AG09319 (cell line): ENCODE results near the gene PAM.

Experiments used
- DNase-seq: peaks from one replicate; pipeline ENCODE4 v3.0.0-alpha.2; 2010; ENCODE audit warnings: low read depth; ENCODE audit errors: extremely low read depth
- TF ChIP-seq, protein P1 (sequence below): IDR thresholded peaks from 2 replicates; pipeline ENCODE4 v1.5.1; 2011; ENCODE audit warnings: low read depth, mild to moderate bottlenecking, inconsistent platforms, low read length, moderate library complexity

Gene PAM

GRCh38 chr5:102754767-102755431, at the start of gene PAM:
PAM (plus strand) TSS chr5:102755305; CDS start chr5:102866196, 110,891 bp downstream.
- TF ChIP-seq, protein P1, sequence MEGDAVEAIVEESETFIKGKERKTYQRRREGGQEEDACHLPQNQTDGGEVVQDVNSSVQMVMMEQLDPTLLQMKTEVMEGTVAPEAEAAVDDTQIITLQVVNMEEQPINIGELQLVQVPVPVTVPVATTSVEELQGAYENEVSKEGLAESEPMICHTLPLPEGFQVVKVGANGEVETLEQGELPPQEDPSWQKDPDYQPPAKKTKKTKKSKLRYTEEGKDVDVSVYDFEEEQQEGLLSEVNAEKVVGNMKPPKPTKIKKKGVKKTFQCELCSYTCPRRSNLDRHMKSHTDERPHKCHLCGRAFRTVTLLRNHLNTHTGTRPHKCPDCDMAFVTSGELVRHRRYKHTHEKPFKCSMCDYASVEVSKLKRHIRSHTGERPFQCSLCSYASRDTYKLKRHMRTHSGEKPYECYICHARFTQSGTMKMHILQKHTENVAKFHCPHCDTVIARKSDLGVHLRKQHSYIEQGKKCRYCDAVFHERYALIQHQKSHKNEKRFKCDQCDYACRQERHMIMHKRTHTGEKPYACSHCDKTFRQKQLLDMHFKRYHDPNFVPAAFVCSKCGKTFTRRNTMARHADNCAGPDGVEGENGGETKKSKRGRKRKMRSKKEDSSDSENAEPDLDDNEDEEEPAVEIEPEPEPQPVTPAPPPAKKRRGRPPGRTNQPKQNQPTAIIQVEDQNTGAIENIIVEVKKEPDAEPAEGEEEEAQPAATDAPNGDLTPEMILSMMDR: no peak
- no peak for DNase-seq

- TF ChIP-seq, protein P1: no peak
- no peak for DNase-seq
These were observed 43.4 kb upstream of the PAM start for GRCh38 chr5:102711525-102712385.

DNA sequence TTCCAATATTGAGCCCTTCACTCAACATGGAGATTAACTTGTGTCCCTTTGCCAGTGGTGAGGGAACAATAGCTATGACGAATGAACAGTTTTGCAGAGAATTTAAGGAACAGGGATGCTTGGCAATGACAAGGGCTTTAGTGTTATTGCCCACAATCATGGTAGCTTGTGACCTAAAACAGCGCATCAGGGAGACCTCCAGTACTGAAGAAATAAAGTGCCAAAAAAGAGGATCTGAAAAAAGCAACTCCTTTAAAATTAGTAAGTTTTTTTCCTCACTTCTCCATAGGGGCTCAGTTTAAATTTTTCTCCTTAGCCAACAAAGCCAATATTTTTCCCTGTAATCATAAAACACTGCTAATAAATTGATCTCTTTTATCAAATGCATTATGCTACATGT, 41.8 kb upstream of the PAM start:
- TF ChIP-seq, protein P1: no peak
- DNase-seq: no peak

DNA sequence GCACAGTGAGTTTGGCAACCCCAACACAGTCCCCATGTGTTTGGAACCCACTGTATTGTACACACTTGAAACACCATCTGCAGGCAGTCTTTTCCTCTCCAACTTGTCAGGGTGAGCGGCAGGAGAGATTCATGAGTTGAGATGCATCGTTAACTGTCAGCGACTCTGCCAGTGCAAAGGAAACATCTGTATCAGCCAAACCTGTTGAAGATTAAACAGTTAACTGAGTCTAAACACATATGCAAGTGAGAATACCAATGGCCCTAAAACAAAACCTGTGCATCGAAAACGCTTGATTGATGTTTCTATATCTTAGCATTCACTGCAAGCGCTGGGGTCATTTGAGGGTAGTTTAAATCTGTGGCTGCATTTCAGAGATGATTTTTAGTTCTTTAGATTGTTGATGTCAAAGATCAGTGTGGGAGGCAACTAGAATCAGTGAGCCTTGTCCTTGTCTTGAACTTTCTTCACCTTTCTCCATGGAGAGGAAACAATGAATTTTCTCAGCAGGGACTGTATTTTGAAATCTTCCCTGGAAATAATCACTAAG, 41.3 kb upstream of the PAM start:
- no peak for DNase-seq

GRCh38 chr5:102715082-102715807, 39.9 kb upstream of the PAM start:
- DNase-seq: no peak
- TF ChIP-seq, protein P1: no peak

More for the DNA sequence above, 41.3 kb upstream of the PAM start:
- TF ChIP-seq, protein P1: no peak

DNA sequence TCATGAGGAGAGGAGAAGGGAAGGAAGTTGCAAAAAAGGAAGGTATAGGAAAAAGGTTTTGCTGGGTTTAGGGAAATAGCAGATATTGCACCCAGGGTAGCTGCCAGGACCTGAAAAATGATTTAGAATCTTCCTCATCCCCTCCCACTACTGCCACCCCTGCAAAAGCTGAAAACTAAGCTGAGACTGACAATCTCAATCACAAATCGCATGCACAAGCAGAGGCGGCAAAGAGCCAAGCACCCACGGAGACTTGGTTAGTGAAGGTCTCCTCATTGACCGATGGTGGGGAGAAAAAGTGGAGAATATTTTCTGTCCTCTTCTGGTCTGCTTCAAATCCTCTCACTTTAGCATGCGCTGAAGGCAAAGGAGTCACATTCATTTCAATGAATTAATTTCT, 39.1 kb upstream of the PAM start:
- TF ChIP-seq, protein P1: no peak
- no peak for DNase-seq

DNA sequence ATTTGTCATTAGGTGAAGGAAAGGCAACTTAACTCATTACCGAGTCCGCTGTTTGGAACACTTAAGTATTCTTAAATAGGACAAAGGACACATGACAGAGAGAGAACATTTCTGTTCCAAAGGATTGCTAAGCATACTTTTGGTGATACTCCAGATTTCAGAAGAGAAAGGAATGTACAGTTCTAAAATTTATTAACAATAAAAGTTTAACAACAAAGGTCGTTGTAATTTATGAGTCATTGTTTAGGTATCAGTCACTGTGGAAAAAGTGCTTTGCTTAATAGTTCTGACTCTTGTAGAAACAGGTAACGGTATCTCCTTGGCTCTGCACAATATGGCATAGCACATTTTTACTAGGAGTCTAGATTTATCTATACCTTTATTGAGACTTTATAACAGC, 36.3 kb upstream of the PAM start:
- no peak for DNase-seq

More for the DNA sequence above, 36.3 kb upstream of the PAM start:
- TF ChIP-seq, protein P1: no peak
